RKO (cell line): ENCODE results near the gene TCF4.

Experiments used
- DNase-seq: peaks from one replicate; pipeline ENCODE4 v3.0.0-alpha.2; 2016; ENCODE audit warnings: low spot score

Gene TCF4

DNA sequence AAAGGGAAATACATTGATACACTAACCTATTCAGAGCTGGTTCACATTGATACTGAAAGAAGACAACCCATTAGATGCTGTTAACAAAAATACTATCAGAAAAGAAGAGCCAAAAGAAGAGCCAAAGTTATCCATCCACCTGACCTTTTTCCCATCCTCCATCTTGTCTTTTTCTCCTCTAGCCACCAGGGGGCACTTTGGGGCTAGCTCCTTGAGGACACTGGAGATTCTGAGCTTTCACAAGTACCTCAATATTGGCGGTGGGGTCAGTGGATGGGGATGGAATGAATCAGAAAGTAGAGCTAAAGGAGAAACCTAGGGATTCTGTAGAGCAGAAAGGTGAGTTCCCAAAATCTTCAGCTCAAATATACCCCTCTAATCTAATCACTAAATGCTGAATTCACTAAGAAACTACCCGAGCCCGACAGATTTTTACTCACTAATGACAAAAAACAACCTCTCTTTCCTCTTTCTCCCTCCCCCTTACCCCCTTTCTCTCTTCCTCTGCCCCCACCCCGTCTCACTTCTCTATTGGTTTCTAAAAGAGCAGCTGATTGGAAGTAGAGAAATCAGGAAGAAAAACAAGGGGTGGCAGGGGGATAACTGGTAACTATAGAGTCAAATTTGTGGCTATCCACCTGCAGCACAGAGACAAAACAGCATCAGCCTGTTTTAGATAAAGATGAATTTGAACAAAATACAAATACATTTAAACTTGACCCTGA, 203.3 kb downstream of the TCF4 start:
- DNase-seq: peak; percentile 6

DNA sequence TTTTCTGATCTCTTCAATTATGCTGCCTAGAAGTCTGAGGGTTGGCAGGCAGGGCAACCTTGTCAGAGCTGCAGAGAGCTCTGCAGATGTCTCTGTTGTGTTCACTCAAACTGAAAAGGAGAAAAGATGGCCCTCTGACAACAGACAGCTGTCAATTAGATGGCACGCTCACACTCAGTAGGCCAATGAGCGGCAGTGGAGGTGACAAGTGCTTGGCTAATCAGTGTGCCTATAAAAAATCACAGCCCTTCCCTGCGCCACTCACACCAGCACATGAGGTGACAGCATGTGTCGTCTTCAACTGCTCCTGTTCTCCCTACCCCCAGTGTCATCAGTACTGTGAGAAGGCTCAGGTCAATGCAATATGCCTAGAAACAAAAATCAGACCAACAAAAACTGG, 203.9 kb downstream of the TCF4 start:
- DNase-seq: no peak

DNA sequence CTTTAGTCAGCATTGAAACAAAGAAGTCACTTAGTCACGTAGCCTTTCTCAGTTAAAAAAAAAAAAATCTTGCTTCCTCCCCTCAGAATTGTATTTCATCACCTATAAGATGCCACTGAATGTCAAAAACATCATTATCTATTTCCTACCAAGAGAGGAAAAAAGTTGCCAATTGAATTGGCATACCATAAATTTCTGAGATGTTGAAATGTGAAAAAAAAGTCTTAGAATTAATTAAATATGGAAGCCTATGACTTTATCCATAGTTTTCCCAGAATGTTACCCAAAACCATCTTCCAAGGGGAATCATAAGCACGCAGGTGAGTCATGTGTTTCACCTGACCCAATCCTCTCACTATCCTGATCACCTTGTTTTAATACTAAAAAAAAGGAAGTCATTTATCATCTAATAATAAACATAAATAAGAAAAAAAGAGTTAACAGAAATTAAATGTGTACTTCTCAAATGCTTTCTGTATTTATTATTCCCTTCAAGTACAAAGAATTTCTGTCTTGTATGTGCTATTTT, 205.7 kb downstream of the TCF4 start:
- DNase-seq: no peak

DNA sequence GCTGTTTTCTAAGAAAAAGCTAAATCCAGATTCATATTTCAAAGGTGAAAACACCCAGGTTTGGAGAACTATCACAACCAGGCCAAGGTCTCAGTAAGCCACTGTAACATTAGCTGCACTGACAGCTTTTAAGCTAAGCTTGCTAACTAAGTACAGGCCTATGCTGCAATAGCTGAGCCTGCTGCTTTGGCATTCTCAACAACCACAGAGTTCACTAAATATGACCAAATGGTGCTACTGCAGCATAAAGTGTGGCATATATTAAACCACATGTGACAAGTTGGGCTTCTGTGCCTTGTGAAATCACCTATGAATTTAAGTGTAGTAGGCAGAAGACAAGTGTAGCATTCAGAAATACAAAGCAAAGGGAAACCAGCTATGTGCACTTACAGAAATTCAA, 206.7 kb downstream of the TCF4 start:
- DNase-seq: no peak

DNA sequence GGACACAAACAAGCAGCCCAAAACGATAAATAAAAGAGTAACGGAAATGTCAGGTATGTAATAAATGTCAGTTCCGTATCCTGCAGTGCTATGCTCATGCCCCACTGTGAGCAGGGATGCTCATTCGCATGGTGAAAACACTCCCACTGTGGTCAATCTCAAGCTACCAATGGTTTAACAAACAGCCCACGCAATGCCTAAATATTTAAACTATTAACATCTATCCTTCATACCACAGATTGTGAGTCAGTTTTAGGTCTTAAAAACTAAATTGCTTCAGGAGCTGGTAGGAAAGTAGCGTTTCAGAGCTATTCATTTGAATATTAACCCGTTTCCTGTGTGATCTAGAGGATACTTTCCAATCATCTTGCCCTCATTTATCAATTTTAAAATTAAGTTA, 207.4 kb downstream of the TCF4 start:
- no peak for DNase-seq

DNA sequence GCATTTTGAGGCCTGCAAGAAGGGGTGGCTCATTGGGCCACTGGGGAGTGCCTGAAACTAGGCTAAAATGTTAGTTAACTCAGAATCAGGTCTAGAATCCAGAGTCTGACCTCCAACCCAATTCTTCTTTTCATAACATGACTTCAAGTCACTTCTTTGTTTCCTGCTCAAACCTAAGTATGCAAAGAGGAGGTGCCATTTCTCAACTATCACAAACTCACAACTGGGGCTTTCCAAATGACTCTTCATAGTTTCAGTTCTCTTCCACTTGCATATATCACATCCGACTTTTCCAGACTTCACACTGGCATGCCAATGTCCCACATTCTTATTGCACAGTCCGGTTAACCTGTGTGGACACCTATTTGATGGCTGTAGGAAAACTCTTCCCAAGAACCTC, 211.6 kb downstream of the TCF4 start:
- no peak for DNase-seq

DNA sequence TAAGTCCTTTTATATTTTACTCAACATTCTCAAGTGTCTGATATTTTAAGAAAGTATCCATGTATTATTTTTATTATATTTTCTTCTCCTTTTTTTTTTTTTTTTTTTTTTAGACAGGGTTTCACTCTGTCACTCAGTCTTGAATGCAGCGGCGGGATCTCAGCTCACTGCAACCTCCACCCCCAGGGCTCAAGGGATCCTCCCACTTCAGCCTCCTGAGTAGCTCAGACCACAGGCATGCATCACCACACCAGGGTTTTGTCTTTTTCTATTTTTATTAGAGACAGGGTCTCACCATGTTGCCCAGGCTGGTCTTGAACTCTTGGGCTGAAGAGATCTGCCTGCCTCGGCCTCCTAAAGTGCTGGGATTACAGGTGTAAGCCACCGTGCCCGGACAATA, 212.1 kb downstream of the TCF4 start:
- no peak for DNase-seq

DNA sequence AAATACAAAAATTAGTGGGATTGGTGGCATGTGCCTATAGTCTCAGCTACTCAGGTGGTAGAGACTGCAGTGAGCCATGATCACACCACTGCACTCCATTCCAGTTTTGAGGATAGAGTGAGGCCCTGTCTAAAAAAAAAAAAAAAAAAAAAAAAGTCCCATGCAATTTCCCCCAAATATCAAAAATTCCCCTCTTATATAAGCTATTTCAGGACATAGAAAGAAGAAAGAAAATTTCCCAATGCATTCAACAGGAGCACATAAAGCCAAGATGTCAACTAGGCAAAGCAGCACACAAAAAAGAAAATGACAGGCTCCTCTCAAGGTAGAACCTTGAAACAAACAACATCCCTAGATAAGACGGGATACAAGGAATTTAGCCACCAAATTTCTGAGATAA, 213.3 kb downstream of the TCF4 start:
- no peak for DNase-seq

DNA sequence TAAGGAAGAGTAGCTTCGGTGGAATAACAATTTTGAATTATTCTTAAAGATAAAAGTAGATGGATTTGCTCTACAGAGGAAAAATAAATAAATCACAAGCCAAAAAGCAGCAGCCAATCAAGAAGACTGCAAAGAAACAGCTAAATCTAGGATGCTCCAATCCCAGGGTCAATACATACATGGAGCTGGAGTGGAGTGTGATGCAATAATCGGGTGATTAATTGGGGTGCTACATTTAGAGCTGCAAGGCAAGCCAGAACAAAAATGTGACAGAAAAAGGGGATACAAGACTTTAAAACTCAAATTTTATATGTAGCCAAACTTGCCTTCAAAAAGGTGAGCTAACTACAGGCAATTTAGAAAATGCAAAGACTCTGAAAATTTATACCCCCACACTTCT, 215.8 kb downstream of the TCF4 start:
- no peak for DNase-seq

DNA sequence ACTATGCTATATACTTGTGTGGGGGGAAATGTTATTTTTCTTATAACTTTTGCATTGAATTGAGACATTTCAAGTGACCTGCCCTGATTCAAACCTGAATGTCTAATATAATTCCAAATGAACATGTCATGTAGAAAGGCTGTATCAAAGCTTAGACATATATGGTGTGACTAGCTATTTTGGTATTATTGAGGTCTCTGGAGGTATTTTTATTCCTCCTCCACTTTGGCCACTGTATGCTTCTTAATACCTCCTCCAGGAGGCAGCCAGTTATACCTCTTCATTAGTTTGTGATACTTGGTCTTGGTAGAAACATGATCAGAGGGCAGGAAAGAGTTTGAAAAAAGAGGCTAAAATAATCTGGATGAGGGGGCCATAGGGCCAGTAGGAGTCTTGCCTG, 217.1 kb downstream of the TCF4 start:
- no peak for DNase-seq

DNA sequence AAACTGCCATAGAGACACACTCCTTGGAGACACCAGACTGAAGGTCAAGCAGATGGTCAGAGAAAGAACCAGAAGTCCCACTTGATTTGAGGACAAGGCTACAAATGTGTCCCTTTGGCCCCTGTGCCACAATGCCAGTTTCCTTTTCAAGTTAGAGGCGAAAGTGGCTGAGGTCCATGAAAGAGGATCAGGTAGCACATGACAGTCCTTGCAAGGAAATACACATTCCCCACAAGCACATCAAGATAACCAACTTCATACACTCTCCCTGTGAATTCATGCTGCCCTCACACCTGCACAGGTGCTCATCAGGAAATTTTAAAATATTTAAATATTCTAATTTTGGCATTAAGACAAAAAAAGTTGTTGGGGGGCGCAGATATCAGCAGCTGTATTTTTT, 218.6 kb downstream of the TCF4 start:
- no peak for DNase-seq

DNA sequence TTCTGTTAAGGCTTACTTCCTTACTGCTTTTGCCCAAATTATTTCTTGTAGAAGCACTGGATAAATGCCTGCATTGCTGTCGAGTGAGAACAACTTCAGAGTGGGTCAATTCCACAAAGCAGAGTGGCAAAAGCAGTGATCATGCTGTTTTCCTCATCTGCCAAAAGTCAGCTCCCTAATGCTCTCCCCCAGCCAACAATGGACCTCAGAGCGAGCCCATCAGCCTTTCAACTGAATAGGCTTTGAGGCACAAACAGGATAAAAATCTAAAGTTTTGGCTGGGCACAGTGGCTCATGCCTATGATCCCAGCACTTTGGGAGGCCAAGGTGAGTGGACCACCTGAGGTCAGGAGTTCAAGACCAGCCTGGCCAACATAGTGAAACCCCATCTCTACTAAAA, 222.7 kb downstream of the TCF4 start:
- no peak for DNase-seq

DNA sequence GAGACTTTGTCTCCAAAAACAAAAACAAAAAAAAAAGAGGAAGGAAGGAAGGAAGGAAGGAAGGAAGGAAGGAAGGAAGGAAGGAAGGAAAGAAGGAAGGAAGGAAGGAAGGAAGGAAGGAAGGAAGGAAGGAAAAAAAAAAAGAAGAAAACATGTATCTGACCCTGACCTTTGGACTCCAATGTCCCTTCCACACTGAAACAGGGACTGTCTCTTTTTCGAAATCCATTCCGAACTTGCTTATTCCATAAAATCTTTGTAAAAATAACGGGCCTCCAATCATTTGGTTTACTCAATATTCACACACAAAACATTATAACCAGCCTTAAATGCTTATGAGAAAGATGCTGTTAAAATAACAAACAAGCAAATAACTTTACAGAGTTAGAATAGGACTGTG, 225.7 kb downstream of the TCF4 start:
- no peak for DNase-seq

DNA sequence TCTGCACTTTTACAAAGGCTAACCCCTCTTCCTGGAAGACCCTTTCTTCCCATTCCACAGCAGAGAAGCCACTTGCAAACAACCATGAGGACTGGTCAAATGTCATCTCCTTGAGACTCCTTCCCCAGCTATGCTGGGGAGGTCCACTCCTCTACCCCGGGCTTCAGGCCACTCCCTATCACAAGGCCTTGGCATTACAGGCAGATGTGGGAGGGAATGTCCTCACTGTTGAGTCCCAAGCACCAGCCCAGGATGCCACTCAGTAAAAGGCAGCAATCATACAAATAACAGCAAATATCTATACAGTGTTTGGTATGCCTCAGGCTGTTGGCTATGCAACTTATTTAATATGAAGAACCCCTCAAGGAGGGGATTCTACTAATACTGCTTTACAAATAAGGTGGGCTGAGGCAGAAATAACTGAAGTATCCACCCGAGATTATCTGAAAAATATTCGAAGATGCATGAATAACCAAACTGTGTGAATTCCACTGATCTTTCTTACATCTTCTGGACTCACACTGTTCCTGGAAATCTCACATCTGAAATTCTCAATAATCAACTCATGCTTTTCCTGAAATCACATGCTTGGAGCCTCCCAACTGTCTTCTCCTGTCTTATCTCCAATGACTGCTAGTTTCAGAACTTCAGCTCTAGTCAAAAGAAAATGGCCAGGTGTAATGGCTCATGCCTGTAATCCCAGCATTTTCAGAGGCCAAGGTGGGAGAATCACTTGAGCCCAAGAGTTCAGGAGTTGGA, 226.3 kb downstream of the TCF4 start:
- DNase-seq: no peak

DNA sequence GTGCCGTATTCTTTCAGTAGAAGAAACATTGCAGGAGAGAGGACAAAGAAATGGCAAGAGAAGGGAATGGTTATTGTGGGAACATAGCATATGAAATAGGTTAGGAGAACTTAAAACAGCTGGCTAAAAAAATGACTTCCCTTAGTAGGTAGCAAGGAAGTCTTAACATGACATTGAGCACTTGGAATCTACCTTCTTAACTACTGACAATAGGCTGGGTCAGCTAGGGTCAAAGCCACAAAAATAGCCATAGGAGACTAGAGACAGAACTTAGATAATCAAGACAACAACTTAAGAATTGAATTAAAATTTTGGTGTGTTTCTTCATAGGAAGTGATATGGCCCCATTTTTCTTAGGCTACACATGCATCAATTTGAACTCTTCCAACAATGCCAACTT, 227.9 kb downstream of the TCF4 start:
- no peak for DNase-seq

DNA sequence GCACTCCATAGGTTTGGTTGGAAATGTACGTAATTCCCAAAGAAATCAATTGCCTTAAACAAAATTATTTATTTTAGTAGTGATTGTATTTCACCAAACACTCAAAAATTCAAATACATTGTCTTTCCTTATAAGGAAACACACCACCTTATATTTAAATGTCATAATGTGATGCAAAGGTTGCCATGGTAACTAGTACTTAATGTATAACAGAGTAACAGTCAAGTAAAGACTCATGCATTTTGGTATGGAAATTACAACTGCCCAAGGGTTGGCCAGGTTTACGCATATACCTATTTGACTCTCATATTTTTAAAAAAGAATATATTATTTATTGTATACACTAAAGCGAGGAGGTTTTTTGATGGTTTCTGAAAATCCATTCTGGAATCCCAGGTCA, 231.2 kb downstream of the TCF4 start:
- no peak for DNase-seq

DNA sequence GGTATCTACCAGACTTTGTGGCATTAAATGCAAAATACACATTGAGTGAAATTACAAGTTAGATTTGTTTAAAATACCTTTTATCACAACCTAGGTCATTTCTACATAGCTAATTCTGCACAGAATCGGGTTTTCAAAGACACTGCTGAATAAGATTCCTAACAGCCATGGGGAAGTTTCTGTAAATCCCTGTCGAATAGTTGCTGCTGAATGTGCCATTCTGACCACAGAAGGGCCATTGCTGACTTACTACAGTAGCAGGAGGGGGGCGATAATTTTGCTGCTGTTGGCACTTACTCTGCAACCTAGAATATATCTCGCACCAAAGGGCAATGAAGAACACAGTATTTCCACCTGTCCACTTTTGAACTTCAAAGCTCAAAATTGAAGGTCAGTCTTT, 232.8 kb downstream of the TCF4 start:
- DNase-seq: no peak

DNA sequence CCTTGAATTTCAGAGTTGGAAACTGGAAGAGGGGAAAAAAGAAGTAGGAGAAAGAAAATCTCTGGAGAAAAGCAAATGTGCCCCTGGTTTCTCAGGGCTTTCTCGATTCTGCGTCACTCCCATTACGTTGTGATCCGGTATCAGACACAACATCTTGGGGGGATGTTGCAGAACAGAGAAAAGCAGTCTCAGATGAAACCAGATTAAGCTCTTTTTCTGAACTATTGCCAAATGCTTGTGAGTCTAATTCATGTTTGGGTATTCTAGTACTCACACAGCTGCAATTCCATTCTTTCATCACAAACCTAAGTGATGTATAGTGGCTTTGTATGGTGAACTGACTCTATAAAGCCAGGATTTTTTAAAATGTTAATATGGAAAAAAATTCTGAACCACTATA, 233.2 kb downstream of the TCF4 start:
- no peak for DNase-seq

DNA sequence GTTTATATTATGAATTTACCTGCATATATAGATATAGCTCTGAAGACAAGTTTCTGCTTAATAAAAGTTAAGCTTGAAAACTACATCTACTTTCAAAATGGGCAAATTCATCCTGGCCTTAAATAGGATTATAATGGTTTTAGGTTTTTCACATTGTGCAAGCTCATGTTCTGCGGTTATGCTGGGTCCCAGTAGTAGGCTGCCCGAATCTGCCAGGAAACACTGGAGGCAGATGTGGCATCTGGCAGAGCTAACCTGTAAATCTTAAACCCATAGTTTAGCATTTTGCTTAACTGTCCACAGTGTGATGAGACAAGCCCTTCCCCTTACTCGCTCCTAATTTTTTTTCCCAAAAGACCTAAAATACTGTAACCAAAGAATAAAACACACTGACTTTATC, 234.2 kb downstream of the TCF4 start:
- DNase-seq: no peak

DNA sequence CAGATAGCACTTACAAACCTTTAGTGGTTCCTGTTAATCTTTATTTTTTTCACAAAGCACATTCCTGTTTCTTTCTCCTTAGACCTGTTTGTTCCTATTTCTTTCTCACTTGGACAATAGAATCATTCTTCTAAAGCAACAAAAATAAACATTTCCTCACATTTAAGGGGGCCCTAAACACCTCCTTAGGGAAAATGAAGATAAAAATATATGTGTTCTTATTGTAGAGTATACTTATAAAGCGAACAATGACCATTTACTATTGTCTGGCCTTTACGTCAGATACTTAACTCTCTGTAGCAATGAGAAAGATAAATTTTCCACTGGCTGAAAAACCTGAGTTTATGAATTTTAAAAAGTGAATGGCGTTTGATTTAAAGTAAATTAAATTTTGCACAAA, 234.6 kb downstream of the TCF4 start:
- no peak for DNase-seq

DNA sequence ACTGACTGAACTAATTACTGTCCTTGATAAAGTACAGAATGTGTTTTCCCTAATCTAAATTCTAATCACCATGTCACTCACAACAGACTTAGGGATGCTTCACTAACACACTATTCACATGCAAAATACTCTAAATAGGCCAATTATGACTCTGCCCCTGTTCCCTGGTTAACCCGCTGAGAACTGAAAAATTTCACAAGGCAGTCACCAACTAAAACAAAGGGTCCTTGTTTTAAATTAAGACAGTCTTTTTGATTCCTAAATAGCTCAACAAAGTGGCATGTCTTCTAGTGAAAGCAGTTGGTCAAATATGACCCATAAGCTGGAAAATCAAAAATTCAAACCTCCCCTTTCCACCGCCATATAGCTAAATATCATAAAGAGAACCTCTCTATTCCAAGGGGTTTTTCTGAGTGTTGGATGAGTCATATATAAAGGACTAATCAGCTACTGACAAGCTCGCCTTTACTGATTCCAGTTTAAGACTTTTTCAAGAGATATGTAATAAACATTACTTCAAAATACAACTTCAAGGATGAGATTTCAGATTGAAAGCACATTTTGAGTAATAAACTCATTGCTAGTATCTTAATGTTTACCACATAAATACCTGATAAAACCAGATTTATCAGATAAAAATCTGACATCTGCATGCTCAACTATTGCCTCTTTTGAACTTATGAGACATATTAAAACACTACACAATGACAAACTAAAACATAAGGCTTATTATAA, 235.8 kb downstream of the TCF4 start:
- peak; percentile 2 for DNase-seq

DNA sequence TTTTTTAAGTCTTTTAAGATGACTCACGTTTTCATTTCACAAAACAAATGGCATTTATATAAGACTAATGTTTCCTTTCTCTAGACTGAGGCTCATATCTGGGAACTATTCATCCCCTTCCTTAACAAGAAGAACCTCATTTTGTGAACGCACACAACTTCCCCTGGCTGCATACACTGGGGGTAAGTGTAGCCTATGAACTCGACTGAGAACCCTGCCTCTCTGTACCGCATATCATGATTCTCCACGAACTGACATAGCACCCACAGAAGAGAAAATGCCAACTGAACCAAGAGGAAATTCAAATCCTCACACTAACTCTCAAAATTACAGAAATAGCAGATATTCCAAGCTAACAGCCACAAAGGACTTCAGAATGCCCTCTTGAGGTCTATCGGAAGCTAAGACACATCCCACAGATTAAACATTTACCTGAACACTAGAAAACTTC, 236.7 kb downstream of the TCF4 start:
- no peak for DNase-seq

DNA sequence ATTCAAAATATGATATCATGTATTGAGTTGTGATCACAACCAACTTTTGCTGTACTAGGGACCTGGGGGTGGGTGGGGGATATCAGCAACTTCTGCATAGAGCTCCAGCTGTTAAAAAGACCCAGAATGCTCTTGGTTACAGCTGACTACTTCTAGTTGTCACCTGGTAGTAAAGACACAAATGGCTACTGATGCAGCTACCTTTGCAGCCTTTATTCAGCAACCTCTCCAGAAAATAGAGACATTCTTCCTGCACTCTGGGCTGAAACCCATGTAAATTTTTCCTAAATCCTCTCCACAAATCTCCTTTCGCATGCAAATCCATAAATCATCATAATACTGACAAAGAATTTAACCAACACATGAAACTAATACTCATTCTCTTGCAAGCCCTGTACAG, 238.3 kb downstream of the TCF4 start:
- no peak for DNase-seq
